MM.1S (cell line): ENCODE results near the gene EXOSC7.

ENCODE experiments used
- DNase-seq: peaks from one replicate; pipeline ENCODE4 v3.0.0-alpha.2; 2015
- H2AFZ ChIP-seq: fragments of 300-600 bp; sonication (generic); 2 replicates; pipeline ENCODE4 v1.6.0; 2016; ENCODE audit warnings: antibody characterized with exemption, low read length
- H3F3A ChIP-seq: fragments of 300-600 bp; sonication (generic); 2 replicates; pipeline ENCODE4 v1.6.1; 2016; ENCODE audit warnings: mild to moderate bottlenecking, antibody characterized with exemption, low read length, moderate library complexity, mixed read lengths; ENCODE audit not compliant: insufficient read depth
- H3K27ac ChIP-seq: fragments of 300-600 bp; sonication (generic); 2 replicates; pipeline ENCODE4 v1.5.1; 2016; ENCODE audit warnings: mild to moderate bottlenecking, low read length
- H3K27me3 ChIP-seq: fragments of 300-600 bp; sonication (generic); replicated peaks from 2 replicates; pipeline ENCODE4 v1.6.0; 2016; ENCODE audit warnings: low read length; ENCODE audit not compliant: insufficient read depth
- H3K36me3 ChIP-seq: fragments of 300-600 bp; sonication (generic); replicated peaks from 2 replicates; pipeline ENCODE4 v1.6.1; 2016; ENCODE audit warnings: mild to moderate bottlenecking, low read length, mixed read lengths; ENCODE audit not compliant: insufficient read depth
- H3K4me1 ChIP-seq: fragments of 300-600 bp; sonication (generic); 2 replicates; pipeline ENCODE4 v1.6.1; 2016; ENCODE audit warnings: low read length, mixed read lengths
- H3K4me2 ChIP-seq: fragments of 300-600 bp; sonication (generic); 2 replicates; pipeline ENCODE4 v1.6.0; 2016; ENCODE audit warnings: low read depth, low read length
- H3K4me3 ChIP-seq: fragments of 300-600 bp; sonication (generic); 2 replicates; pipeline ENCODE4 v1.5.1; 2016; ENCODE audit warnings: low read length, mixed read lengths
- H3K79me2 ChIP-seq: fragments of 300-600 bp; sonication (generic); 2 replicates; pipeline ENCODE4 v1.6.1; 2016; ENCODE audit warnings: mixed run types, low read length, mixed read lengths
- H3K9ac ChIP-seq: fragments of 300-600 bp; sonication (generic); 2 replicates; pipeline ENCODE4 v1.6.1; 2016; ENCODE audit warnings: low read length, mixed read lengths
- H3K9me2 ChIP-seq: fragments of 300-600 bp; sonication (generic); replicated peaks from 2 replicates; pipeline ENCODE4 v1.6.1; 2016; ENCODE audit warnings: mild to moderate bottlenecking, low read length, mixed read lengths; ENCODE audit not compliant: insufficient read depth
- H3K9me3 ChIP-seq: fragments of 300-600 bp; sonication (generic); replicated peaks from 2 replicates; pipeline ENCODE4 v1.6.1; 2016; ENCODE audit warnings: mild to moderate bottlenecking, low read length, mixed read lengths; ENCODE audit not compliant: insufficient read depth
- H4K20me1 ChIP-seq: fragments of 300-600 bp; sonication (generic); 2 replicates; pipeline ENCODE4 v1.6.1; 2016; ENCODE audit warnings: mild to moderate bottlenecking, low read length, moderate library complexity, mixed read lengths; ENCODE audit not compliant: insufficient read depth
- CTCF ChIP-seq: fragments of 300-600 bp; sonication (generic); IDR thresholded peaks from 2 replicates; pipeline ENCODE4 v1.5.1; 2016; ENCODE audit warnings: antibody characterized with exemption, low read length, mixed read lengths
- EZH2 ChIP-seq: fragments of 300-600 bp; sonication (generic); optimal IDR thresholded peaks from 2 replicates; pipeline ENCODE3; 2017; ENCODE audit warnings: low read depth, mild to moderate bottlenecking, antibody characterized with exemption, low read length, mixed read lengths
- EZH2phosphoT487 ChIP-seq: fragments of 300-600 bp; sonication (generic); IDR thresholded peaks from 2 replicates; pipeline ENCODE4 v1.6.1; 2018; ENCODE audit warnings: antibody characterized with exemption, low read length

Gene EXOSC7

GRCh38 chr3:45035441-45036301 lies 59.6 kb downstream of the EXOSC7 start:
- Histone ChIP-seq H3K4me1 (peaks cover 29% of the 10 kb centered on the region), H2AFZ (peak overlapping the region; percentile 79), H3K27ac (peak overlapping the region; percentile 84), H3K4me3 (peak overlapping the region; percentile 39), H3K9me3 (no peaks in the 10 kb centered on the region), H3K9ac (peak overlapping the region; percentile 48; the same call in 1 of the 2 replicates), H3K9me2 (no peaks in the 10 kb centered on the region), H3K27me3 (no peaks in the 10 kb centered on the region), H4K20me1 (no peaks in the 10 kb centered on the region), H3K4me2 (peak overlapping the region; percentile 73), H3K36me3 (no peaks in the 10 kb centered on the region), H3F3A (peaks cover 13% of the 10 kb centered on the region), H3K79me2 (no peaks in the 10 kb centered on the region)
- no peak for DNase-seq
- TF ChIP-seq CTCF (no peak), EZH2phosphoT487 (no peak), EZH2 (no peak)

GRCh38 chr3:45037720-45038455 lies 61.8 kb downstream of the EXOSC7 start:
- DNase-seq = peak; percentile 95
- Histone ChIP-seq H4K20me1 (no peaks in the 10 kb centered on the region), H3K36me3 (no peaks in the 10 kb centered on the region), H3K9me2 (no peaks in the 10 kb centered on the region), H3K9me3 (no peaks in the 10 kb centered on the region), H3K4me1 (peaks cover 47% of the 10 kb centered on the region), H3F3A (peaks cover 22% of the 10 kb centered on the region), H3K4me3 (no peak overlapping the region), H2AFZ (no peak overlapping the region), H3K79me2 (no peaks in the 10 kb centered on the region), H3K27me3 (no peaks in the 10 kb centered on the region), H3K9ac (no peak overlapping the region), H3K27ac (no peak overlapping the region), H3K4me2 (no peak overlapping the region)
- TF ChIP-seq CTCF (peak; percentile 94), EZH2 (no peak), EZH2phosphoT487 (no peak)

- no peaks in the 10 kb centered on the region for H3K9me2 ChIP-seq
- no peaks in the 10 kb centered on the region for H3K27me3 ChIP-seq
- TF ChIP-seq EZH2 (no peak), EZH2phosphoT487 (no peak), CTCF (no peak)
- no peaks in the 10 kb centered on the region for H3K36me3 ChIP-seq
- H4K20me1 ChIP-seq = no peaks in the 10 kb centered on the region
- H3K4me2 ChIP-seq = peak overlapping the region; percentile 30; the same call in 1 of the 2 replicates
- H3K27ac ChIP-seq = peak overlapping the region; percentile 56; the same call in 1 of the 2 replicates
- peaks cover 24% of the 10 kb centered on the region for H3K4me1 ChIP-seq
- H3K79me2 ChIP-seq = no peaks in the 10 kb centered on the region
- peak; percentile 39 for DNase-seq
- H3K9ac ChIP-seq = no peak overlapping the region; the same call in 1 of the 2 replicates
- H3K4me3 ChIP-seq = no peak overlapping the region
- H3K9me3 ChIP-seq = no peaks in the 10 kb centered on the region
- peaks cover 9% of the 10 kb centered on the region for H3F3A ChIP-seq
- peak overlapping the region; percentile 22; the same call in 1 of the 2 replicates for H2AFZ ChIP-seq
Observed at GRCh38 chr3:45041666-45042065, 65.6 kb downstream of the EXOSC7 start.
